Measurements from ENCODE around the gene GULP1. TPM values are rescaled to one million over a fixed set of nuclear protein-coding genes. Genes with fewer than 3 reads are reported as not detected.

Gene GULP1
- total RNA-seq, 1 donor from 2014 or later = 49.0 TPM

DNA sequence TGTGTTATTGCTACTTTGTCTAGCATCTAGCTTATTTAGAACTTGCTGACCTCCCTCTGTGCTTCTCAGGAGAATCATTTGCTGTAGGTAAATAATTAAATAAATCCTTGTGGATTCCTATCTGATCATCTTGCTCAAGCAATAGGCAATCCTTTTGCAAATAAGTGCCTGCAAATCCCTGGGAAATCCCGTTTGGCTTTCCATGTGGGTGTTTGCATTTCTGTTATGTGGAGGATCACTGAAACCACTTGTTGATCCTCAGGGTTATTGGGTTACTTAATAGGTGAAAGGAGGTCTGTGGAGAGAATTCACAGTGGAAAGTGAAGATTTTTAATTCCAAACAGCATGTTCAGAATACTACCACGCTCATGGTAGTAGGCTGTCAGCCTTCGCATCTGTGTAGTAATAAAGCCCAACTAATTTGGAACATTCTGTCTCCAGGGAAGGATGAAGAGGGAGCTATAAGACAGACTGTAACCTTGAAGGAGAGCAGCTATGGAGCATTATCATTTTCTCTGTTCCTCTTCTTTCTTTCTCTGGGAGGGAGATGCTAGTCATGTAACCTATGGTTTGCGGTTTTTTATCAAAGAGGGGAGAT, 72.5 kb downstream of the GULP1 start:
- H3K4me3 Mint-ChIP-seq = no peak overlapping the region
- DNase-seq (ENCODE audit: extremely low spot score, unreplicated experiment) = no peak
- H3K4me1 Mint-ChIP-seq (ENCODE audit: unreplicated experiment) = peaks cover 14% of the 10 kb centered on the region
- no peak overlapping the region for H3K27ac Mint-ChIP-seq
- no peaks in the 10 kb centered on the region for H3K9me3 Mint-ChIP-seq
- TF ChIP-seq, protein P1, sequence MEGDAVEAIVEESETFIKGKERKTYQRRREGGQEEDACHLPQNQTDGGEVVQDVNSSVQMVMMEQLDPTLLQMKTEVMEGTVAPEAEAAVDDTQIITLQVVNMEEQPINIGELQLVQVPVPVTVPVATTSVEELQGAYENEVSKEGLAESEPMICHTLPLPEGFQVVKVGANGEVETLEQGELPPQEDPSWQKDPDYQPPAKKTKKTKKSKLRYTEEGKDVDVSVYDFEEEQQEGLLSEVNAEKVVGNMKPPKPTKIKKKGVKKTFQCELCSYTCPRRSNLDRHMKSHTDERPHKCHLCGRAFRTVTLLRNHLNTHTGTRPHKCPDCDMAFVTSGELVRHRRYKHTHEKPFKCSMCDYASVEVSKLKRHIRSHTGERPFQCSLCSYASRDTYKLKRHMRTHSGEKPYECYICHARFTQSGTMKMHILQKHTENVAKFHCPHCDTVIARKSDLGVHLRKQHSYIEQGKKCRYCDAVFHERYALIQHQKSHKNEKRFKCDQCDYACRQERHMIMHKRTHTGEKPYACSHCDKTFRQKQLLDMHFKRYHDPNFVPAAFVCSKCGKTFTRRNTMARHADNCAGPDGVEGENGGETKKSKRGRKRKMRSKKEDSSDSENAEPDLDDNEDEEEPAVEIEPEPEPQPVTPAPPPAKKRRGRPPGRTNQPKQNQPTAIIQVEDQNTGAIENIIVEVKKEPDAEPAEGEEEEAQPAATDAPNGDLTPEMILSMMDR (conservative IDR thresholded peaks at IDR 0.05) = no peak
- no peaks in the 10 kb centered on the region for H3K36me3 Mint-ChIP-seq
- no peaks in the 10 kb centered on the region for H3K27me3 Mint-ChIP-seq

DNA sequence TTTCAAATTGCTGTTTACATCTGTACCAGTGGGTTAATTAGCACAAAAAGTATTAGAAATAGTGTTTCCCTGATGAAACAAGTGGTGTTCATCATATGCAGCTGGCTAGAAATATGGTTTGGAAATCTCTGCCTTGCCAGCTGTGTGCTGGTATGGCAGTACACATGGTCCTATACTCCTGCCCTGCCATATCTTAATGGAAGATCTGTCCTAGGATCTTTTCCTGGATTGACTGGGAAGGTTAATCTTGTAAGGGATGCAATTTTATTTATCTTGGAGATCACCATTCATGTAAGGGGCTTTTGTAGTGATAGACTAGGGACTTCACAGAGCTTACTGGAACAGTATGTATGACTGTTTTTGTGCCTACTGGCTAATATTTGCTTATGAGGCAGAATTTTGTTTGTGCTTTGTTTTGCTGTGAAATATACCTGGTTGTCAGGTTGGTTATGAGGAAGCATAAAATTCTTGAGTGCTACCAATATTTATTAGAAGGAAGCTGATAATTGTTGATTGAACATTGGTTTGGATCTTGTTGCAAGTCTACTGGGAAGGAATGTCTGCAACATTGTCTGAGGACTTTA, 73.5 kb downstream of the GULP1 start:
- TF ChIP-seq, protein P1 (conservative IDR thresholded peaks at IDR 0.05) = no peak
- Mint-ChIP-seq H3K4me1 (ENCODE audit: unreplicated experiment) (peaks cover 5% of the 10 kb centered on the region), H3K27ac (no peak overlapping the region), H3K9me3 (no peaks in the 10 kb centered on the region), H3K4me3 (no peak overlapping the region), H3K27me3 (no peaks in the 10 kb centered on the region), H3K36me3 (no peaks in the 10 kb centered on the region)
- no peak for DNase-seq (ENCODE audit: extremely low spot score, unreplicated experiment)

DNA sequence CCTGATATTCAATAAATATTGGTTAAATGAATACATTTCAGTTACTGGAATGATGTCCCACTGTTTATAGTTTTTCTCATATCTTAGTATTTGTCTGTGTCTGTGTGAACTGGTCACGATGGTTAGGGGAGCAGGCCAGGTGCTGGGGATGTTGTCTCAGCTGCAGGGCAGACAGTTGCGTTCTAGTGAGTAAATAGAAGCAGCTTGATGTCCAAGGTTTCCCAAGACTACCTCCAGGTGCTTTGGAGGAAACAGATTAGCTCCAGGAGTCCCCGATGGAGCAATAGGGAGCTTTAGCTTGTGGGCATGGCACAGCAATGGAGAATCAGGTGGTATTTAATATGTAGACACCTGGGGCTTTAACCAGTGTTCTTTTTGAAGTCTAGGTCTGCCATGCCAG, 75.5 kb downstream of the GULP1 start:
- Mint-ChIP-seq H3K27ac (no peak overlapping the region), H3K36me3 (no peaks in the 10 kb centered on the region), H3K4me1 (ENCODE audit: unreplicated experiment) (no peaks in the 10 kb centered on the region), H3K4me3 (no peak overlapping the region), H3K9me3 (no peaks in the 10 kb centered on the region), H3K27me3 (no peaks in the 10 kb centered on the region)
- no peak for DNase-seq (ENCODE audit: extremely low spot score, unreplicated experiment)
- TF ChIP-seq, protein P1 (conservative IDR thresholded peaks at IDR 0.05) = no peak

DNA sequence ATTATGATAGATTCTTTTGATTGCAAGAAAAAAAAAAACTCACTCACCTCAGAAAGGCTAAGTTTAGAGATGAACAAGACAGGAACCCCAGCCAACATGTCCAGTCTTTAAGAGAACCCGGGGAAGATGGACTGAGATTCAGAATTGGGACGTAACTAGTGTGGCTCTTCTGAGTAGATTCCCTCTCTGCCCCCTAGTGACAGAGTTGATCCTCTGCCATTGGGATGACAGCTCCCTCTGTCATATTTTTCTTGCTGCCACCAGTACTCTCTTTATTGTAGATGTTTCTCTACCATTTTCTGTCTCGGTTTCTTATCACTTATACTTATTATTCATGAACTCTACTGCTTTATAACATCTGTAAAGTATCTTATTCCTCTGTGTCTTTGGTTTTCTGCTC, 77.7 kb downstream of the GULP1 start:
- no peaks in the 10 kb centered on the region for H3K9me3 Mint-ChIP-seq
- H3K27me3 Mint-ChIP-seq = no peaks in the 10 kb centered on the region
- no peak overlapping the region for H3K27ac Mint-ChIP-seq
- no peak for DNase-seq (ENCODE audit: extremely low spot score, unreplicated experiment)
- no peak overlapping the region for H3K4me3 Mint-ChIP-seq
- no peaks in the 10 kb centered on the region for H3K4me1 Mint-ChIP-seq (ENCODE audit: unreplicated experiment)
- H3K36me3 Mint-ChIP-seq = no peaks in the 10 kb centered on the region
- TF ChIP-seq, protein P1 (conservative IDR thresholded peaks at IDR 0.05) = peak; percentile 69

DNA sequence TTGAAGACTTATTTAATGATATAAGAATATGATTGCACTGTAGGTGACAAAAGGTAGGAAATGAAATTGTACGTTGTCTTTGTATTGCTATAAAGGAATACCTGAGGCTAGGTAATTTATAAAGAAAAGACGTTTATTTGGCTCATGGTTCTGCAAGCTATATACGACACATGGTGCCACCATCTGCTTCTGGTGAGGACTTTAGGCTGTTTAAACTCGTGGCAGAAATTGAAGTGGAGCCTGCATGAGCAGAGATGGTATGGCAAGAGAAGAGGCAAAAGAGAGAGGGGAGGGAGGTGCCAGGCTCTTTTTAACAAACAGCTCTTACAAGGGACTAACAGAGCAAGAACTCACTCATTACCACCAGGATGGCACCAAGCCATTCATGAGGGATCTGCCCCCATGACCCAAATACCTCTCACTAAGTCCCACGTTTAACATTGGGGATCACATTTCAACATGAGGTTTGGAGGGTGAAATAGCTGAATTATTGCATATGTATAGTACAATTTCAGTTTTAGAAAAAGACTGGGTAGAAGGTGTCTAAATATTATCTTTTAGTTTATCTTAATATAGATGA, 86.8 kb downstream of the GULP1 start:
- Mint-ChIP-seq H3K4me3 (no peak overlapping the region), H3K27me3 (no peaks in the 10 kb centered on the region), H3K9me3 (no peaks in the 10 kb centered on the region), H3K27ac (no peak overlapping the region), H3K36me3 (peaks cover 10% of the 10 kb centered on the region), H3K4me1 (ENCODE audit: unreplicated experiment) (peaks cover 6% of the 10 kb centered on the region)
- TF ChIP-seq, protein P1 (conservative IDR thresholded peaks at IDR 0.05) = no peak
- DNase-seq (ENCODE audit: extremely low spot score, unreplicated experiment) = no peak

Data from type B pancreatic cell (in vitro differentiated cells).